Esophagus mucosa (tissue), 1 donor: ENCODE results near the gene GAGE13. TPM values are rescaled to one million over a fixed set of nuclear protein-coding genes. Genes with fewer than 3 reads are reported as not detected.
"Not testable (repeated sequence)": the region's sequence is repeated elsewhere in the genome, so short reads cannot be mapped to it uniquely, and the experiment has no call there.

ENCODE experiments used
- ATAC-seq: fragments of 200-7000 bp; cut with Tn5 transposase; one replicate; pipeline ENCODE4 v1.9.1; 2020
- total RNA-seq: library from RNA; stranded (reverse); gene quantifications from one replicate; pipeline ENCODE4 v1.2.4, GENCODE V29; 2023
- donor health status: DM: yes; HTN: yes; CAD: no.

GAGE13 gene
- not detected for total RNA-seq

- not testable (repeated sequence) for ATAC-seq
Measured at GRCh38 chrX:49331282-49331681, at the start of gene GAGE13. GAGE13 (plus strand) TSS chrX:49331582; CDS start chrX:49332738, 1,156 bp downstream.

- ATAC-seq = no peak
Measured at GRCh38 chrX:49282647-49283011, 48.8 kb upstream of the GAGE13 start.

- ATAC-seq = no peak
Measured at GRCh38 chrX:49284212-49284611, 47.2 kb upstream of the GAGE13 start.

GRCh38 chrX:49286136-49286535 is 45.2 kb upstream of the GAGE13 start:
- ATAC-seq = peak; percentile 22

- no peak for ATAC-seq
Measured at GRCh38 chrX:49286581-49286980, 44.8 kb upstream of the GAGE13 start.

GRCh38 chrX:49287665-49288064 is 43.7 kb upstream of the GAGE13 start:
- no peak for ATAC-seq

- ATAC-seq = no peak
Measured at GRCh38 chrX:49290215-49290614, 41.2 kb upstream of the GAGE13 start.

- ATAC-seq = peak; percentile 74
Measured at GRCh38 chrX:49291615-49292337, 39.6 kb upstream of the GAGE13 start.

GRCh38 chrX:49292400-49293362 is 38.7 kb upstream of the GAGE13 start:
- ATAC-seq = peak; percentile 18

- ATAC-seq = not testable (repeated sequence)
Measured at GRCh38 chrX:49299293-49299692, 32.1 kb upstream of the GAGE13 start.

GRCh38 chrX:49300703-49301102 is 30.7 kb upstream of the GAGE13 start:
- ATAC-seq = no peak

- ATAC-seq = no peak
Measured at GRCh38 chrX:49303346-49303745, 28.0 kb upstream of the GAGE13 start, which contains the start of gene GAGE10. GAGE10 (plus strand) TSS chrX:49303646; CDS start chrX:49304860, 1,214 bp downstream.

GRCh38 chrX:49307775-49308174 is 23.6 kb upstream of the GAGE13 start:
- not testable (repeated sequence) for ATAC-seq

- ATAC-seq = no peak
Measured at GRCh38 chrX:49308604-49309269, 22.6 kb upstream of the GAGE13 start.

GRCh38 chrX:49309401-49309981 is 21.9 kb upstream of the GAGE13 start:
- no peak for ATAC-seq

- ATAC-seq = no peak
Measured at GRCh38 chrX:49310371-49310770, 21.0 kb upstream of the GAGE13 start.

GRCh38 chrX:49312176-49312575 is 19.2 kb upstream of the GAGE13 start:
- ATAC-seq = no peak

GRCh38 chrX:49316085-49316484 is 15.3 kb upstream of the GAGE13 start:
- no peak for ATAC-seq

GRCh38 chrX:49321737-49322136 is 9.6 kb upstream of the GAGE13 start, which contains the start of gene GAGE12J:
GAGE12J (plus strand) TSS chrX:49322037; CDS start chrX:49323194, 1,157 bp downstream.
- not testable (repeated sequence) for ATAC-seq

- not testable (repeated sequence) for ATAC-seq
Measured at GRCh38 chrX:49322266-49322665, 9.1 kb upstream of the GAGE13 start.

GRCh38 chrX:49323735-49324134 is 7.6 kb upstream of the GAGE13 start:
- ATAC-seq = not testable (repeated sequence)

GRCh38 chrX:49330421-49330820 is 961 bp upstream of the GAGE13 start:
- ATAC-seq = not testable (repeated sequence)
